ENCODE measurements around the gene PLCH1. TPM values are rescaled to one million over a fixed set of nuclear protein-coding genes. Genes with fewer than 3 reads are reported as not detected.

The PLCH1 gene
- total and polyA plus RNA-seq, 7 donors, result 0.03 to 1.1 (median 0.06) TPM; not detected in 2

DNA sequence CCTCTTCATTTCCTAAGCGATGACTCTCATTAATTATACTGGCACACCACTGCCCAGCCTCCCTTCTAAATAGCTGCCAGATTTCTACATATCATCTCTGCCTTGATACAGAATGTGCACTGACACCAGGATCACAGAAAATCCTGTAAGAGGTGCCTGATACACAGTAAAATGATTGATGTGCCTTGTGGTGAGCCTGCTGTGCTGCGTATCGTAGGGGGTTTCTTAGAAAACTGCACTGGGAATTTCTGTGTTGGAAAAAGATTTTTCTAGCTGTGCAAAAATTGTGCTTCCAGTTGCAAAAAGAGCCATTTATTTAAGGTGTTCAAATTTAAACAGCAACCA is 3.0 kb upstream of the PLCH1 start:
- intact Hi-C loops (cut with DNase I), result loop anchor here in 1 of 2 donors (10.0 kb wide), 1 partner anchor 1287 kb away; no protein-coding TSS in a partner anchor
- ATAC-seq, result no peak

GRCh38 chr3:155747286-155747945 is 2.5 kb upstream of the PLCH1 start:
- TF ChIP-seq, protein P1, sequence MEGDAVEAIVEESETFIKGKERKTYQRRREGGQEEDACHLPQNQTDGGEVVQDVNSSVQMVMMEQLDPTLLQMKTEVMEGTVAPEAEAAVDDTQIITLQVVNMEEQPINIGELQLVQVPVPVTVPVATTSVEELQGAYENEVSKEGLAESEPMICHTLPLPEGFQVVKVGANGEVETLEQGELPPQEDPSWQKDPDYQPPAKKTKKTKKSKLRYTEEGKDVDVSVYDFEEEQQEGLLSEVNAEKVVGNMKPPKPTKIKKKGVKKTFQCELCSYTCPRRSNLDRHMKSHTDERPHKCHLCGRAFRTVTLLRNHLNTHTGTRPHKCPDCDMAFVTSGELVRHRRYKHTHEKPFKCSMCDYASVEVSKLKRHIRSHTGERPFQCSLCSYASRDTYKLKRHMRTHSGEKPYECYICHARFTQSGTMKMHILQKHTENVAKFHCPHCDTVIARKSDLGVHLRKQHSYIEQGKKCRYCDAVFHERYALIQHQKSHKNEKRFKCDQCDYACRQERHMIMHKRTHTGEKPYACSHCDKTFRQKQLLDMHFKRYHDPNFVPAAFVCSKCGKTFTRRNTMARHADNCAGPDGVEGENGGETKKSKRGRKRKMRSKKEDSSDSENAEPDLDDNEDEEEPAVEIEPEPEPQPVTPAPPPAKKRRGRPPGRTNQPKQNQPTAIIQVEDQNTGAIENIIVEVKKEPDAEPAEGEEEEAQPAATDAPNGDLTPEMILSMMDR (IDR thresholded peaks at IDR 0.05), result no peak
- Histone ChIP-seq H3K9me3 (no peaks in the 10 kb centered on the region), H3K36me3 (ENCODE audit: insufficient read depth in 1 of 2, low read depth in 1 of 2) (no peaks in the 10 kb centered on the region), H3K27ac (no peak overlapping the region), H3K4me3 (no peak overlapping the region), H3K4me1 (peaks cover 6% of the 10 kb centered on the region), H3K27me3 (ENCODE audit: insufficient read depth in 3 of 3, low read length in 2 of 3) (peaks cover 0 to 17% (median 3%) of the 10 kb centered on the region in 3 donors)
- intact Hi-C loops (cut with DNase I), result loop anchor here in 1 of 2 donors (10.0 kb wide), 1 partner anchor 1287 kb away; no protein-coding TSS in a partner anchor
- ATAC-seq (no peak), DNase-seq (no peak)
- 66 to 74% (median 70%) methylated on average over 2 of the region's 2 CpGs for WGBS, 3 donors

More for the DNA sequence above, 3.0 kb upstream of the PLCH1 start:
- TF ChIP-seq, protein P1 (IDR thresholded peaks at IDR 0.05), result no peak
- Histone ChIP-seq H3K9me3 (no peaks in the 10 kb centered on the region), H3K36me3 (ENCODE audit: insufficient read depth in 1 of 2, low read depth in 1 of 2) (no peaks in the 10 kb centered on the region), H3K27ac (no peak overlapping the region), H3K4me3 (no peak overlapping the region), H3K4me1 (peaks cover 6% of the 10 kb centered on the region), H3K27me3 (ENCODE audit: insufficient read depth in 3 of 3, low read length in 2 of 3) (peaks cover 0 to 12% (median 3%) of the 10 kb centered on the region in 3 donors)
- WGBS, 3 donors, result 85 to 89% (median 87%) methylated on average over 3 of the region's 3 CpGs
- DNase-seq, result no peak

- Histone ChIP-seq H3K4me1 (peaks cover 6% of the 10 kb centered on the region), H3K4me3 (no peak overlapping the region), H3K27me3 (ENCODE audit: insufficient read depth in 3 of 3, low read length in 2 of 3) (peaks cover 0 to 24% (median 3%) of the 10 kb centered on the region in 3 donors), H3K36me3 (ENCODE audit: insufficient read depth in 1 of 2, low read depth in 1 of 2) (no peaks in the 10 kb centered on the region), H3K9me3 (no peaks in the 10 kb centered on the region), H3K27ac (no peak overlapping the region)
- ATAC-seq (no peak), DNase-seq (no peak)
- TF ChIP-seq, protein P1 (IDR thresholded peaks at IDR 0.05), result no peak
- 91 to 95% (median 92%) methylated on average over 1 of the region's 1 CpG for WGBS, 3 donors
- intact Hi-C loops (cut with DNase I), result loop anchor here in 1 of 2 donors (10.0 kb wide), 1 partner anchor 1288 kb away; no protein-coding TSS in a partner anchor
Measured at GRCh38 chr3:155746703-155747102, 1.8 kb upstream of the PLCH1 start.

GRCh38 chr3:155745795-155746550 is 1.1 kb upstream of the PLCH1 start:
- Histone ChIP-seq H3K27ac (no peak overlapping the region), H3K4me1 (peaks cover 6% of the 10 kb centered on the region), H3K9me3 (no peaks in the 10 kb centered on the region), H3K36me3 (ENCODE audit: insufficient read depth in 1 of 2, low read depth in 1 of 2) (no peaks in the 10 kb centered on the region), H3K4me3 (peak overlapping the region; percentile 80), H3K27me3 (ENCODE audit: insufficient read depth in 3 of 3, low read length in 2 of 3) (peaks cover 3 to 29% (median 3%) of the 10 kb centered on the region in 3 donors)
- TF ChIP-seq, protein P1 (IDR thresholded peaks at IDR 0.05), result no peak
- DNase-seq (no peak), ATAC-seq (peak in 1 of 4 donors; percentile 38)
- intact Hi-C loops (cut with DNase I), result loop anchor here in 1 of 2 donors (10.0 kb wide), 1 partner anchor 1289 kb away; no protein-coding TSS in a partner anchor
- 34 to 41% (median 40%) methylated on average over 19 of the region's 19 CpGs for WGBS, 3 donors
